ENCODE results near the gene SF3B1. TPM values are rescaled to one million over a fixed set of nuclear protein-coding genes. Genes with fewer than 3 reads are reported as not detected.

Gene SF3B1
- total and polyA plus RNA-seq, 2 of the 13 experiments (the other 11 are each of a cell fraction or from before 2014, with no cell fraction given), result 387 to 750 TPM

DNA sequence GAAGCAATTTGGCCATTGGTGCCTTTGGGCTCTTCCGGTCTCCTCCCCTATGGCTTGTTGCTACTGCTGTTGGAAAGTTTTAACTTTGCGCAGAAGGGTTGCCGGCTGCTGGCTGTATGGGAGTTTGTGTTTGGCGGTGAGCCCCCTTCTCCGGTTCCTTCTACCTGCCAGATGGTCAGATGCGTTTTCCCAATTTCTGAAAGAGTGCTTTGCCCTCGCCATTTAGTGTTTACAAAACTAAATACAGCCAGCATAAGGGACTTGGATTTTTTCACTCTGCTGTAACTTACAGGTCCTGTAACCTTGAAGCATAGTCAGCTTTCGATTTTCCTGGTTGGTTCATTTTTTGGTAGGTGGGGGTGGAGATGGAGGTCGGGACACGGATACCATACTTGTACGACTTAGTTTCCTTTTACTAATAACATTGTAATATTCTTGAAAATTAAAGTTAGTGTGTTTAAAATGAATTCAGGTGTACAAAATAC lies 19.1 kb upstream of the SF3B1 start (continued):
- TF ChIP-seq, protein P1, sequence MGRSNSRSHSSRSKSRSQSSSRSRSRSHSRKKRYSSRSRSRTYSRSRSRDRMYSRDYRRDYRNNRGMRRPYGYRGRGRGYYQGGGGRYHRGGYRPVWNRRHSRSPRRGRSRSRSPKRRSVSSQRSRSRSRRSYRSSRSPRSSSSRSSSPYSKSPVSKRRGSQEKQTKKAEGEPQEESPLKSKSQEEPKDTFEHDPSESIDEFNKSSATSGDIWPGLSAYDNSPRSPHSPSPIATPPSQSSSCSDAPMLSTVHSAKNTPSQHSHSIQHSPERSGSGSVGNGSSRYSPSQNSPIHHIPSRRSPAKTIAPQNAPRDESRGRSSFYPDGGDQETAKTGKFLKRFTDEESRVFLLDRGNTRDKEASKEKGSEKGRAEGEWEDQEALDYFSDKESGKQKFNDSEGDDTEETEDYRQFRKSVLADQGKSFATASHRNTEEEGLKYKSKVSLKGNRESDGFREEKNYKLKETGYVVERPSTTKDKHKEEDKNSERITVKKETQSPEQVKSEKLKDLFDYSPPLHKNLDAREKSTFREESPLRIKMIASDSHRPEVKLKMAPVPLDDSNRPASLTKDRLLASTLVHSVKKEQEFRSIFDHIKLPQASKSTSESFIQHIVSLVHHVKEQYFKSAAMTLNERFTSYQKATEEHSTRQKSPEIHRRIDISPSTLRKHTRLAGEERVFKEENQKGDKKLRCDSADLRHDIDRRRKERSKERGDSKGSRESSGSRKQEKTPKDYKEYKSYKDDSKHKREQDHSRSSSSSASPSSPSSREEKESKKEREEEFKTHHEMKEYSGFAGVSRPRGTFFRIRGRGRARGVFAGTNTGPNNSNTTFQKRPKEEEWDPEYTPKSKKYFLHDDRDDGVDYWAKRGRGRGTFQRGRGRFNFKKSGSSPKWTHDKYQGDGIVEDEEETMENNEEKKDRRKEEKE (IDR thresholded peaks at IDR 0.05), result no peak
- TF ChIP-seq NFYC (CRISPR knock-in tag; IDR thresholded peaks at IDR 0.05) (no peak), ZNF124 (CRISPR knock-in tag; IDR thresholded peaks at IDR 0.05) (0 out of 2 replicates have a peak, but pooled peaks have one; percentile 50), MIER3 (CRISPR knock-in tag; IDR thresholded peaks at IDR 0.05; ENCODE audit: borderline replicate concordance) (no peak), SNAI1 (CRISPR knock-in tag; IDR thresholded peaks at IDR 0.05; ENCODE audit: borderline replicate concordance) (peak; percentile 64; the same call in 1 of the 2 replicates), ZNF331 (CRISPR knock-in tag; IDR thresholded peaks at IDR 0.05) (no peak), DPF2 (CRISPR knock-in tag; IDR thresholded peaks at IDR 0.05; ENCODE audit: borderline replicate concordance, low read depth) (no peak), MZF1 (CRISPR knock-in tag; IDR thresholded peaks at IDR 0.05; ENCODE audit: borderline replicate concordance) (0 out of 2 replicates have a peak, but pooled peaks have one; percentile 44), ZNF747 (CRISPR knock-in tag; IDR thresholded peaks at IDR 0.05; ENCODE audit: borderline replicate concordance) (peak; percentile 88), ZNF329 (CRISPR knock-in tag; IDR thresholded peaks at IDR 0.05; ENCODE audit: low read depth) (0 out of 2 replicates have a peak, but pooled peaks have one; percentile 63), ZNF737 (CRISPR knock-in tag; IDR thresholded peaks at IDR 0.05; ENCODE audit: borderline replicate concordance) (no peak), ZNF749 (CRISPR knock-in tag; IDR thresholded peaks at IDR 0.05; ENCODE audit: borderline replicate concordance) (peak; percentile 68), CBX5 (CRISPR knock-in tag; IDR thresholded peaks at IDR 0.05; ENCODE audit: borderline replicate concordance) (no peak)
- TF ChIP-seq, protein P2, sequence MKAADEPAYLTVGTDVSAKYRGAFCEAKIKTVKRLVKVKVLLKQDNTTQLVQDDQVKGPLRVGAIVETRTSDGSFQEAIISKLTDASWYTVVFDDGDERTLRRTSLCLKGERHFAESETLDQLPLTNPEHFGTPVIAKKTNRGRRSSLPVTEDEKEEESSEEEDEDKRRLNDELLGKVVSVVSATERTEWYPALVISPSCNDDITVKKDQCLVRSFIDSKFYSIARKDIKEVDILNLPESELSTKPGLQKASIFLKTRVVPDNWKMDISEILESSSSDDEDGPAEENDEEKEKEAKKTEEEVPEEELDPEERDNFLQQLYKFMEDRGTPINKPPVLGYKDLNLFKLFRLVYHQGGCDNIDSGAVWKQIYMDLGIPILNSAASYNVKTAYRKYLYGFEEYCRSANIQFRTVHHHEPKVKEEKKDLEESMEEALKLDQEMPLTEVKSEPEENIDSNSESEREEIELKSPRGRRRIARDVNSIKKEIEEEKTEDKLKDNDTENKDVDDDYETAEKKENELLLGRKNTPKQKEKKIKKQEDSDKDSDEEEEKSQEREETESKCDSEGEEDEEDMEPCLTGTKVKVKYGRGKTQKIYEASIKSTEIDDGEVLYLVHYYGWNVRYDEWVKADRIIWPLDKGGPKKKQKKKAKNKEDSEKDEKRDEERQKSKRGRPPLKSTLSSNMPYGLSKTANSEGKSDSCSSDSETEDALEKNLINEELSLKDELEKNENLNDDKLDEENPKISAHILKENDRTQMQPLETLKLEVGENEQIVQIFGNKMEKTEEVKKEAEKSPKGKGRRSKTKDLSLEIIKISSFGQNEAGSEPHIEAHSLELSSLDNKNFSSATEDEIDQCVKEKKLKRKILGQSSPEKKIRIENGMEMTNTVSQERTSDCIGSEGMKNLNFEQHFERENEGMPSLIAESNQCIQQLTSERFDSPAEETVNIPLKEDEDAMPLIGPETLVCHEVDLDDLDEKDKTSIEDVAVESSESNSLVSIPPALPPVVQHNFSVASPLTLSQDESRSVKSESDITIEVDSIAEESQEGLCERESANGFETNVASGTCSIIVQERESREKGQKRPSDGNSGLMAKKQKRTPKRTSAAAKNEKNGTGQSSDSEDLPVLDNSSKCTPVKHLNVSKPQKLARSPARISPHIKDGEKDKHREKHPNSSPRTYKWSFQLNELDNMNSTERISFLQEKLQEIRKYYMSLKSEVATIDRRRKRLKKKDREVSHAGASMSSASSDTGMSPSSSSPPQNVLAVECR (CRISPR knock-in tag; IDR thresholded peaks at IDR 0.05; ENCODE audit: borderline replicate concordance), result no peak
- TF ChIP-seq, protein P3, sequence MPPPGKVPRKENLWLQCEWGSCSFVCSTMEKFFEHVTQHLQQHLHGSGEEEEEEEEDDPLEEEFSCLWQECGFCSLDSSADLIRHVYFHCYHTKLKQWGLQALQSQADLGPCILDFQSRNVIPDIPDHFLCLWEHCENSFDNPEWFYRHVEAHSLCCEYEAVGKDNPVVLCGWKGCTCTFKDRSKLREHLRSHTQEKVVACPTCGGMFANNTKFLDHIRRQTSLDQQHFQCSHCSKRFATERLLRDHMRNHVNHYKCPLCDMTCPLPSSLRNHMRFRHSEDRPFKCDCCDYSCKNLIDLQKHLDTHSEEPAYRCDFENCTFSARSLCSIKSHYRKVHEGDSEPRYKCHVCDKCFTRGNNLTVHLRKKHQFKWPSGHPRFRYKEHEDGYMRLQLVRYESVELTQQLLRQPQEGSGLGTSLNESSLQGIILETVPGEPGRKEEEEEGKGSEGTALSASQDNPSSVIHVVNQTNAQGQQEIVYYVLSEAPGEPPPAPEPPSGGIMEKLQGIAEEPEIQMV (CRISPR knock-in tag; IDR thresholded peaks at IDR 0.05; ENCODE audit: low read depth), result no peak; the same call in 1 of the 2 replicates
- TF ChIP-seq, protein P4, sequence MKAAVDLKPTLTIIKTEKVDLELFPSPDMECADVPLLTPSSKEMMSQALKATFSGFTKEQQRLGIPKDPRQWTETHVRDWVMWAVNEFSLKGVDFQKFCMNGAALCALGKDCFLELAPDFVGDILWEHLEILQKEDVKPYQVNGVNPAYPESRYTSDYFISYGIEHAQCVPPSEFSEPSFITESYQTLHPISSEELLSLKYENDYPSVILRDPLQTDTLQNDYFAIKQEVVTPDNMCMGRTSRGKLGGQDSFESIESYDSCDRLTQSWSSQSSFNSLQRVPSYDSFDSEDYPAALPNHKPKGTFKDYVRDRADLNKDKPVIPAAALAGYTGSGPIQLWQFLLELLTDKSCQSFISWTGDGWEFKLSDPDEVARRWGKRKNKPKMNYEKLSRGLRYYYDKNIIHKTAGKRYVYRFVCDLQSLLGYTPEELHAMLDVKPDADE (CRISPR knock-in tag; IDR thresholded peaks at IDR 0.05), result no peak
- TF ChIP-seq, protein P5, sequence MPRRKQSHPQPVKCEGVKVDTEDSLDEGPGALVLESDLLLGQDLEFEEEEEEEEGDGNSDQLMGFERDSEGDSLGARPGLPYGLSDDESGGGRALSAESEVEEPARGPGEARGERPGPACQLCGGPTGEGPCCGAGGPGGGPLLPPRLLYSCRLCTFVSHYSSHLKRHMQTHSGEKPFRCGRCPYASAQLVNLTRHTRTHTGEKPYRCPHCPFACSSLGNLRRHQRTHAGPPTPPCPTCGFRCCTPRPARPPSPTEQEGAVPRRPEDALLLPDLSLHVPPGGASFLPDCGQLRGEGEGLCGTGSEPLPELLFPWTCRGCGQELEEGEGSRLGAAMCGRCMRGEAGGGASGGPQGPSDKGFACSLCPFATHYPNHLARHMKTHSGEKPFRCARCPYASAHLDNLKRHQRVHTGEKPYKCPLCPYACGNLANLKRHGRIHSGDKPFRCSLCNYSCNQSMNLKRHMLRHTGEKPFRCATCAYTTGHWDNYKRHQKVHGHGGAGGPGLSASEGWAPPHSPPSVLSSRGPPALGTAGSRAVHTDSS (CRISPR knock-in tag; conservative IDR thresholded peaks at IDR 0.05), result no peak
